ENCODE data around the gene BMAL2.

DNA sequence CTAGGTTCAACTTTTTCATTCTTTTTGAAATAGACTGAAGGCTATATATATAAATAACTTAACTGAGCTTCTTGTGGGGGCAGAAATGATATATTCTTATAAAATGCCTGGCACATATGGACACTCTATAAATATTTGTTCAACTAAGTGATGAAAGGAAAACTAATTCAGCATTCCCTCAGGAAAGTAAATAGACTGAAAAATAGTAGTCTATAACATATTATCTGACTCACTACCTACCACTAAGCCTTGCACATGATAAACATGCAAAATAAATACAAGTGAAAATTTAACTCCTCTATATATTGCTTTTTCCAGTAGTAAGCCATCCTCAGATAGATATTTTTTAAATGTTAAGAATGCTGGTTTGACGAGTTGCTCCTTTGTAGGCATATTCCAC is 15.7 kb upstream of the BMAL2 start:
- TF ChIP-seq, protein P1, sequence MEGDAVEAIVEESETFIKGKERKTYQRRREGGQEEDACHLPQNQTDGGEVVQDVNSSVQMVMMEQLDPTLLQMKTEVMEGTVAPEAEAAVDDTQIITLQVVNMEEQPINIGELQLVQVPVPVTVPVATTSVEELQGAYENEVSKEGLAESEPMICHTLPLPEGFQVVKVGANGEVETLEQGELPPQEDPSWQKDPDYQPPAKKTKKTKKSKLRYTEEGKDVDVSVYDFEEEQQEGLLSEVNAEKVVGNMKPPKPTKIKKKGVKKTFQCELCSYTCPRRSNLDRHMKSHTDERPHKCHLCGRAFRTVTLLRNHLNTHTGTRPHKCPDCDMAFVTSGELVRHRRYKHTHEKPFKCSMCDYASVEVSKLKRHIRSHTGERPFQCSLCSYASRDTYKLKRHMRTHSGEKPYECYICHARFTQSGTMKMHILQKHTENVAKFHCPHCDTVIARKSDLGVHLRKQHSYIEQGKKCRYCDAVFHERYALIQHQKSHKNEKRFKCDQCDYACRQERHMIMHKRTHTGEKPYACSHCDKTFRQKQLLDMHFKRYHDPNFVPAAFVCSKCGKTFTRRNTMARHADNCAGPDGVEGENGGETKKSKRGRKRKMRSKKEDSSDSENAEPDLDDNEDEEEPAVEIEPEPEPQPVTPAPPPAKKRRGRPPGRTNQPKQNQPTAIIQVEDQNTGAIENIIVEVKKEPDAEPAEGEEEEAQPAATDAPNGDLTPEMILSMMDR (IDR thresholded peaks at IDR 0.05) = no peak
- TF ChIP-seq EP300 (IDR thresholded peaks at IDR 0.05) = no peak
